NCI-H2029 treated with DMSO at 0.1 percent for 48 hours (cell line): ENCODE results near the gene MUL1.

Experiments used
- DNase-seq: peaks from one replicate; lab custom pipeline; 2025; lab: John Stamatoyannopoulos, UW

Gene MUL1

DNA sequence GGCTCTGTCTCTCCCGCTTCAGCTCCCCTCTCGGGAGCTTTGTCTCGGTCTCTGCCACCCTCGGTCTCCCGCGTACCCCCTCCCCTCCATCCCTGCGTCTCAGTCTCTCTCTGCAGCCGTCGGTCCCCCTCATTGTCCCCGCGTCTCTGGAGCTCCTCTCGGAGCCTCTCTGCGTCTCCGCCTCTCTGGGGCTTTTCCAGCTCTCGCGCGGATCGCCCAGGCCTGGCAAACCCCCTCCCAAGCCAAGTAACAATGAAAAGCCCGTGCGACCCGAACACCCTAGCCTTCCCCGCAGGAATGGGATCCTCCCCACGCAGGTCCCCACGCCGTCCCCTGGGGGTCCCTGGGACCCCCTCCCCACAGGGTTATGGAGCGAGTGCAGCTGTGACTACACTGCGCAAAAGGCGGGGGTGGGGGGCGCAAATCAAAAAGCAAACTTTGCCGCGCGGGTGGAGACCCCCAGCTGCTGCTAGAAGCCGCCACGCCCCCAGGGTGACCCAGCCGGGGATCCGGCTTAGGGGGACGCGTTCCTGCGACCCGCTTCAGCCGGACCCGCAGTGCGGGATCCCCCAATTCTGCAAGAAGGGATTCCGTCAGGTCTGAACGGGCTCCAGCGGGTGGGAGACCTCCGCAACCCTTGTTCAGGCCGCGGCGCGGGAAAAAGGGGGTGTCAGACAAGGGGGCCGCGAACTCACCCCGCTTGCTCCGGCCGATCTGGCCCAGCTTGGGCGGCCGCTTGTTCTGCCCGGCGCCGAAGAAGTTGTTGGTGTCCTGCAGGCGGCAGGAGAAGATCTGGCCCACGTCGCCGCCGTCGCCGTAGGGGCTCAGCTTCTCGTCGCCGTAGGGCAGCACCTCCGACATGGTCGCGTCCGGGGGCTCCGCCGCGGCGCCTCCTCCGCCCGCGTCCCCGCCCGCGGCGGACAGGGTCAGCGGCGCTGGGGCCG, 23.2 kb downstream of the MUL1 start:
- DNase-seq: no peak

DNA sequence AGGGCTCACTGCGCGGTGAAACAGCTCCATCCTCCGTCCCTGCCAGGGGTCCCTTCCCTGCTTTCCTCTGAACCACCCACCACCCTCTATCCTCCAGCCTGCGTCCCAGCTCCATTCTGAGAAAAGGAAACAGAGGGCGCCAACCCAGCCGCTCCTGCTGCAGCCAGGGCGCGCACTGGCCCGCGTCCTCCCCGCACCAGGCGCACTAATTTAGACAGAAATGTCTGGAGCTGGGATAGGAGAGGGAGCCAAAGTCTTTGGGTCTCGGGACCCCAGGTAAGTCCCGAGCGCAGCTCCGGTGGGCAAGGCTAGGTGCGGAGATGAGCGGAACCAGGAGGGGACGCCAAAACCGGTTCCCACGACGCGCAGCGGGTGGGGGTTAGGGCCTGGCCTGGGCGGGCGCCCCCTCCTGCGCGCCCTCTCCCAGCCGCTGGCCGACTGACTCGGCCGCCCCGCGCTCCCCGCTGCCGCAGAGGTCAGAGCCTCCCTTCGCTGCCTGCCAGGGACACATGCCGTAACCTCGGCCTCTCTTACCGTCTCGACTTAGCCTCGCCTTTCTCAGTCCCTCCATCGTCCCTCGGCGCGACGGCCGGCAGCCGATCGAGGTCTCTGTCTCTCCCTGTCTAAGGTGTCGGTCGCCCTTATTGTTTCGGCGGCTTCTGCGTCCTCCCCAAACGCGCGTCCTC, 24.0 kb downstream of the MUL1 start:
- no peak for DNase-seq

DNA sequence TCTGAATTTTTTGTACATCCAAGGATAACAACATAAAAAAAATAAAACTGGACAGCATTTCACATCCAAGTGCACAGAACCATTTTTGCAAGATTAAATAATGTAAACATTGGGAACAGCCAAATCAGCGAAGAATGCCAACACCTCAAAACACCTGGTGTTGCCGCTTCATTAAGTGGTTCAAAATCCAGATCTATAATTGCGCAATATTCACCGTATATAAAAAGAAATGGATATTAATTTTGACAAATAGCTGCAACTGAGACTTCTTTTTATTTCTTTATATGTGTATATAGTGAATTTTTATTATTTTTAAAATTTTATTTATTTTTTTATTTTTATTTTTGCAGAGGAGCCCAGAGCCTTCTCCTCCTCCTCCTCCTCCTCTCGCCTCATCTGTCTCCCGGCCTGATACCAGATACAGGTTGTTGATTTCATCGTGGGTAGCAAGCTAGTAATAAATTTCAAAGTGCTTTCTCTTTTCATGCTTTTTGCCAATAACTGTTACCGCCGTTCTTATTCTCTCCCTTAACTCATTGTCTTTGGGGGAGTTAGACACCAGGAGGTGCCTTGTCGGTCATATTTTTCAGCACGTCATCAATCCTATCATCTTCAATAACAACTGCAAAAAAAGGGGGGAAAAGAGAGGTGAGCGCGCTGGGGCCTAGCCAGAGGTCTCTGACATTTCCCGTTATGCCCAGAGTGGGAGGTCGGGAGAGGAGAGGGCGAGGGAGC, 24.7 kb downstream of the MUL1 start:
- no peak for DNase-seq

DNA sequence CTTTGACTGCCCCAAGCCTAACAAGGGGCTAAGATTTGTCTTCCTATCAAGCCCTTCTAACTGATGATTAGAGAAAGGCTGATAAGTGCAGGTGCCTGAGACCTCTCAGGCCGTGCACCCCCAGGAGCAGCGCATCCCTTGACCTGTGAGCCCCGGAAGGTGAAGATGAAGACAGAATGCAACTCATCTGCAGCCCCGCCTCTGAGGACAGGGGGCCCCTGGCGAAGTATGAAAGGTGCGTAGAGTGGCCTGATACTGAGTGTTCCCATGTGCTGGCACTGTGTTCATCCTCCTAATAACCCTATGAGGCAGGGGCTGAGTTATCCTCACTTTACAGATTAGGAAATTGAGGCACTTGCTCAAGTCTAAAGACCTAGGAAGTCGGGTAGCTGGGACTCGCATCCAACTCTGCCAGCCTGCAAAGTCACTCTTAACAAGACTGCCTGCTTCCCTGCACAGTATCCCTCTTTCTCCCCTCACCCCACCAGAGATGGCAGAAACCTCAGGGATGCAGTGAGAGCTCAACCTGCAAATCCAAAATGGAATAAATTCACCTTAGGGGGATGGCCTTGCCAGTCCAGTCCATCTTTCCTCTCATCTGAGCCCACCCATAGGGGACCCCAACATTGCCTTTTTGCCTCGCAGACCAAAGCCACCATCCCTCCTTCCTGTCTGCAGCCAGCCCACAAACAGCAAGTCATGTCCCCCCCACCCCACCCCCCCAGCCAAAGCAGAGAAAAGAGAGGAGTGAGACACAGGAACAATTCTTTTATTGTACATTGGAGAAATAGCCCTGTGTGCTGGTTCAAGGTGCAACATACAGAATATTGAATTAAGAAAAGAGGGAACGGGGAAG, 26.1 kb downstream of the MUL1 start:
- DNase-seq: no peak

DNA sequence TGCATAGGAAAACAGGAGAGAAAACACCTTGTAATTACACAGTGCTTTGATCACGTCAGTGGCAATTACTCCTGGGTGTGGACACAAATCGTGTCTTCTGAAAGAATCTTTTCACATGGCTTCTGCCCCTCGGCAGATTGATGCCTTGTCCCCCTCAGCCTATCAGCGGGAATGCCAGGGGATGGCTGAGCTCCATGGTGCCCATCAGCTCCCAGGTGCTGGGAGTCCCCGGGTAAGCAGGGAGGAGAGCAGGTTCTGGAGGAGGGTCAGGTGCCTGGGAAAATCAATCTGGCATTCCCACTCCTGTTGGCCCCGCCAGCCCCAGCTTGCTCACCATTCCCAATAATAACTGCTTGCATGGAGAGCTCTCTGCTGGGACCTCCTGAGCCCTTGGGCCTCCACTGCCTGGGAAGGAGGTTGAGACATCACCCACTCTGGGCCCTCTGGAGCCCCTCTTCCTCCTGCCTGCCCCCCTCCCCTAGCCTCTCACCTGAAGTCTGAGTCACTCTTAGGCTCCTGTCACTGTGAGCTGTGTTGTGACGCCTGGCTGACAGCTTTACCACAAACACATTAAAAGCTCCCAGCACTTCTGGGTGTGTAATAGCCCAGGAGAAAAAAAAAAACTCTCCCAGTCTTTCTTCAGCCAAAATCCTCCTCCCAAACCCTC, 26.9 kb downstream of the MUL1 start:
- DNase-seq: no peak

DNA sequence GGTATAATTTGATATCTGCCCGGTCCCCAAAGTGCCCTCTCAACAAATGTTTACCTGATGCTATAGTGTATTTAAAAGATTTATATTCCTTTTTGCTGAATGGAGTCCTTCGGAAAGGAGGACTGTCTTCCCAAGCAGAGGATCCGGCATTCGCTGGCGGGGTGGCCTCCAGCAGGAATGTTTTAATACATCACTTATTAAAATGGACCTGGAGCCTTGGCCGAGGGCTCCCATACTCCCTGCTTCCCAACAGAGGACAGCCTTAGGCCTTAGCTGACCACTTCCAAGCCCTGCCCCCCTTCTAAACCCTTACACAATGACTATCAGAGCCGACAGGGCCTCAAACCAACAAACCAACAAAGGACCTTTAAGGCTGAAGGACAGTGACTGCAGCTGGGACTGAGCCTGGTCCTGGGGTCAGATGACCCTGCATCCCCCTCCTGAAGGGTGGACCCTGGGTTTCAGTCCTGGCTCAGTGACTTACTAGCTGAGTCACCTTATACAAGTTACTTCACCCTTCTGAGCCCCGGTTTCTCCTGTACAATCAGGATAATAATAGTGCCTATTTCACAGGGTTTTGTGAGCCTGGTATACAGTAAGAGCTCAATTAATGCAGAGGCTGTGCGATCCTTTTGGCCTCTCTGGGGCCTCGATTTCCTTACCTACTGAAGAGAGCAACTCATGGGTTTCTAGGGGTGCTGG, 27.6 kb downstream of the MUL1 start:
- no peak for DNase-seq

DNA sequence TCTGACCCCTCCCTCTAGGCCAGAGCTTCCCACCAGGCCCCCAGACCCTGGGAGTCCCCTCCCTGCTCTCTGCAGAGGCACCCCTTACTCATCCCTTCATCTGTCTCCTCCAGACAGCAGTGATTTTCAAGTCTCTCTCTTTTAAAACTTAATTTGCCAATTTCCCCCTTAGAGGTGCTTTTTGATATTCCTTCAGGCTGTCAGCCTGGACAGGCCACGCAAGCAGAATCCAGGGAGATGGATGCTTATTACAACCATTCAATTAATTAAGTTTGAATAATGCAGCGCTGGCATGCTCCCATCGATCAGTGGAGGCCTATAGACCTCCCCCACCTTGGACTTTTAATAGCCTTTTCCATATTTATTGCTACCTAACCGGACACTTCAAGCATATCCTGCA, 28.1 kb downstream of the MUL1 start:
- DNase-seq: no peak

DNA sequence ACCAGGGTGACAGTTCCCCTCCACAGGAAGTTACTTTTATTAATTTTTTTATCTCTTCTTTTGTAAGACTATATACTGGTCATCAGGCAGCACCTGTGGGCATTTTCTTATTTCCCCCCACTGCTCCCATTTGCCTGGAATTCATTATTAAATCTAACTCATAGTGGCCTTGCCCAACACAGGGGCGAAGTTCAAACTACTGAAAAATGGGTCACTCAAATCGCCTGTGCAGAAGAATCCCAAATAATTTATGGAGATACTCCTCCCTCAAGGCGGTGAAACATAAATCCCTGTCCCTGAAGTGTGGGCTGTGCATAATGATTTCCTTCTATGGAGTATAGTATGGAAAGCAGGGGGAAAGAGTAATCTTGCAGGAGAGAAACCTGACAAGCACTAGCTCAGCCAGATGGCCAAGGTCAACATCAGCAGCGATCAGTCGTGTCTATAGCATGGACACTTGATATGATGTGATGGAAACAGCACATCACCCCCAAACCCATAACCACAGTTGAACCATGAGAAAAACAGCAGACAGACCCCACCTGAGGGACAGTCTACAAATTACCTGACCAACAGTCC, 29.8 kb downstream of the MUL1 start:
- no peak for DNase-seq

DNA sequence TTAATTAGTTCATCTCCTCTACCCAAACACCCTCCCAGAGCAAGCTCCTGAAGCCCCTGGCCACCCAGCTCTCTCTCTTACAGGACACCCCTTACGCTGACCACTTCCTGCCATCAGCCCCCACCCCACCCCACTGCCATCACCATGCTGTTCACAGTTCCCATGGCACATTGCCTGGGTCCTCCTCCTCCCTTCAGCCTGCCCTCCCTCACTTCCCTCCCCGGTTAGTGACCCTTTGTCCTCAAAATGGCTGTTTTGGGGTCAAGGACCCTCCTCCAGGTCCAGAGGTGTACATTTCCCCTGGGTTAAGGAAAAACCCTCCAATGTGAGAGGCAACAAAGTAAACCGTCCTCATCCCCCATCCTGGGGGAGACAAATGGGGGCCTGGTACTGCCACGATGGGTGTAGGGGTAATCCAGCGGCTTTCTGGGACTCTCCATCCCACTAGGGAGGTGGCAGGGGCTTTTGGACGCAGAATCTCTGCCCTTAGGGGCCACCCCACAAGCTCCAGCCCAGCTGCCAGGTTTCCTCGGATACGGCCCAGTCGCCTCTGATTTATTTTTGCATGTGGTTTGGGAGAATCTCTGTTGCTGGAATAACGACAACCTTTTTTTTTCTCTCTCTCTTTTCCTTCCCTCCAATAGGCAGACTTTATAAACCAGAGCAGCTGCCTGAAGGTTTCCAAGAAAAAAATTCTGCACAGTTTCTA, 30.4 kb downstream of the MUL1 start:
- DNase-seq: no peak

DNA sequence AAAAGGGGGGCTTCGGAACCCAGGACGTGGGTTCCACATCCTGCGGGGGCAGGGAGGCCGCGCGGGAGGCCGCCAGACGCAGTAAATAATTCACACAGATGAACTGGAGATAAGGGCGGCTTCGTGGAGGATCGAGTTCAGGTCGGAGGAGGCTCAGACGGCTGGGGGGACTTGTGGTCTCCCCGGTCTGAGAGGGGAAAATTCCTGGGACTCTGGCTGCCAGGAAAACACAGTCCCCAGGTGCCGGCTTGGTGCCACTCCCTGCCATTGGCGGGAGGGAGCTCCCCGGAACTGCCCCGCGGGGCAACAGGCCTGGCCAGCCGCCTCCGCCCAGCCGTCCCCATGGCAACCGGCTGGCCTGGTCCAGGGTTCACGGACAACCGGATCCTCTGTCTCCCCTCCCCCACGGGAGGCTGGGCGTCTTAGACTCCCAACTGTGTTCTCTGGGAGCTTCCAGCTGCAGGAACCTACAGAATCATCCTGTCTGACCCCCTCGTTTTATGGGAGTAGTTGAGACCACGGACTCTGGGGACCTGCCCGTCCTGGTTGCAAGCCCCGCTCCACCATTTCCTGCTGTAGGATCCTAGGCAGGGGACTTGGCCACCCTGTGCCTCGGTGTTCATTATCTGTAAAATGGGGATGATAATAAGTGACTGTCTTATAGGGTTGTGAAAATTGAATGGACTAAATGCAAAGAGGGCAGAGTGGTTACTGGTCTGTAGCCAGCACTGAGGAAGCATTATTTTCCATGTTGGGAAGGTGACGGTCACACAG, 31.5 kb downstream of the MUL1 start:
- no peak for DNase-seq

DNA sequence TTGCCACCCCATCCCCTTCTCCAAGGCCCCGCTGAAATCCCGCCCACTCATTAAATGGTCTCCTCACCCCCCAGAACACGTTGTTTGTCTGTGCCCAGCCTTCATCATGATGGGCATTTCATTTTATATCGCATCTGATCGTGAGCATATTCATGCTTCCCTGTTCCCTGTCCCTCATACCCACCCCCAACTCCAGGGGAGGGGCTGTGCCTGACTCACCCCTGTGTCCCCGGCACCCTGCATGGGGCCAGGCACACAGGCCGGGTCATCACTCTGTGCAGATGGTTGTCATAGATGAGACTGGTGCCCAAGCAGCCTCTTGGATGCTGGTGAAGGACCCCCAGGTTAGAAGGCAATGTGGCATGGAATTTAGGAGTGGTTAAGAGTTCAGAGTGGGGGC, 33.0 kb downstream of the MUL1 start:
- no peak for DNase-seq

DNA sequence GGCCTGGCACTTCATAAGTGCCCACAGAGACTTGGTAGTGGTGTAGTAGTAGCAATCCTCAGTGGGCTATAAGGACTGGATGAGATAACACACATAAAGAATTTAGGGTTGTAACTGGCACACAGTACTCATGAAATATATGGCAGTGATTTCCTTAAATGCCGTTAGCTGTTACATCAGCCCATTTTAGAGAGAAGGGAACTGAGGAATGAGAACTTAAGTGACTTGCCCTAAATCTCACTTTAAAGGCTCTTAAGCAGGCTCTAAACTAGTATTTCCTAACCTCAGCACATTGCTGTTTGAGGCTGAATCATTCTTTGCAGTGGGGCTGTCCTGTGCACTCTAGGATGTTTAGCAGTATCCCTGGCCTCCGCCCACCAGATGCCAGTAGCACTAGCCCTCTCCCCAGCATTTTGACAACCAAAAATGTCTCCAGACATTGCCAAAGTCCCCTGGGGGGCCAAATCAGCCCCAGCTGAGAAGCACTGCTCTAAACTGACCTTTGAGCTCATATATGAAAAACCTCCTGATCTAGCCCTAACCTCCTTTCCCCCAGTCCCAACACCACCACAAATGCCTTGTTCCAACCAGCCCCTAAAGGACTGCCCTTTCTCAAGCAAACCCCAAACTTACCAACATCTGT, 33.5 kb downstream of the MUL1 start:
- no peak for DNase-seq

DNA sequence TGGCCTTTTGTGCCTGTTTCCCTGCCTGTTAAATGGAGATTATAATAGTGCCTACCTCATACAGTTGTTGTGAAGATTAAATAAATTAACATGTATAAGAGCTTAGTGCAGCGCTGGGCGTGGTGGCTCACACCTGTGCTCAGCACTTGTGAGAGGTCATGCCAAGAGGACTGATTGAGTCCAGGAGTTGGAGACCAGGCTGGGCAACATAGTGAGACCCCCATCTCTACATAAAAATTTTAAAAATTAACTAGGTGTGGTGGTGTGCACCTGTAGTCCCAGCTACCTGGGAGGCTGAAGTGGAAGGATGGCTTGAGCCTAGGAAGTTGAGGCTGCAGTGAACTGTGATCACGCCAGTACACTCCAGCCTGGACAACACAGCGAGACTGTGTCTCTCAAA, 34.1 kb downstream of the MUL1 start:
- DNase-seq: no peak

DNA sequence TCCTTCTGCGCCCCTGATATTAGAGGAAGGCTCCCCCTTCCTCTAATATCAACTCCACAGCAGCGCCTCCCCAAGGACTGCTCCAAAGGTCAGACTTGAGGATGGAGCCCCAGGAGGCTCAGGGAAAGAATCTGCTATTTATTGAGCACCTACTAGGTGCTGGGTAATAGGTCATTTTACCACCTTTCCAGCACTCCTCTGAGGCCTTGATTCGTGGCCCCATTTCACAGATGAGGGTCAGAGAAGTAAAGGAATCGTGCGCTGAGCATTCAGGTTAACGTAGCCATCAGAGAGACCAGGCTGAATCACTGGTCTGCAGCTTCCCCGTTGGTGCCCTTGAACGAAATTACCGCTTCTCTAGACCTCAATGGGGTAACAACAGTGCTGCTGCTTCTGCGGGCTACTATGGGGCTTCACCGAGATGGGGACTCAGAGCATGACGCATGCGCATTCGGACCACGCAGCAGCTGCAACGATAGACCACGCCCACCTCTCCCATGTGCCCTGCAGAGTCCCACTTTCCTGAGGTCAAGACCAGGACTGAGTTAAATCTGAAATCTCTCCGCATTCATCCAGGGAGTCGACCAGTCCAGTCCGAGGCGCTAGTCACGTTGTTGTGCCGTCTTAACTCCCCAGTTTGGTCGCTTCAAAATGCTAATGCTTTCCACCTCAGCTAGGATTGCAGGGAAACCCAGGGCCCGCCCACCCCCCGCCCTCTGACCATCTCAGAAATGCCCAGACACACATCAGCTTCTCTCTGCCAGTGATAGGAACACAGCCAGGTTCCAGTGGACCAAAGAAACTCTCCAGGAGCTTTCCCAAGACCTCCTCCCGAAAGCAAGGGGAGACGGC, 34.9 kb downstream of the MUL1 start:
- no peak for DNase-seq

DNA sequence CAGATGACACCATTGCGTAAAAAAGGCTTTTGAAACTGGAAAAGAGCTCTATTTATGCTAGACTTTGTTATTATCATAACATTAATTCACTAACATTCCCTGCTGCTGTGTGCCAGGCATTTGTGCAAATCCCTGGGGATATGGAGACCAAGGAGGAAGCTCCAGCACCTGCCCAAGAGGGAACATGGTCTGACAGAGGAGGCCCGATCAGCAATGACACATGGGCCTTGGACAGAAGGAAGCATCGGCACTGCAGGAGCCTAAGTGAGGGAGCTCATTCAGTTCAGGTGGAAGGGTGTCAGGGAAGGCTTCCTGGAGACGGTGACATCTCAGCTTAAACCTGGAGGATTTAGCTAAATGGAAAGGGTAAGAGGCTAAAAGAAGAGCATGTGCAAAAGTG, 35.8 kb downstream of the MUL1 start:
- no peak for DNase-seq

DNA sequence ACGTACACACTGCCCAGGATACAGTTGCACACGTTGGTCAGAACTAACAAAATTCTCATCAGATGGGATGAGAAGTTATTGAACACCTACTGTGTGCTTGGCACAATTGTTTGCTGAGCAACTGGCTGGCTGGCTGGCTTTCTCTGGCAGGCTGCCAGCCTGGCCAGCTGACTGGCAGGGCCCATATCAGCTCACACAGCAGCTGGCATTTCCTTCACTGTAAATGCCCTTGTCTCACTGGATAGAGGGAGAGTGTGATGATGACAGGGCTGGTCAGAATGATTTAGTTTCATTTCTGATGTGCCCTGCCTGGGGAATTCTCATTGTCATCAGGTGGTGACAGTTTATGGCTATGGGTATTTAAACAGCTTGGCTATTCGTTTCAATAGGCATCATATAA, 37.8 kb downstream of the MUL1 start:
- DNase-seq: no peak

DNA sequence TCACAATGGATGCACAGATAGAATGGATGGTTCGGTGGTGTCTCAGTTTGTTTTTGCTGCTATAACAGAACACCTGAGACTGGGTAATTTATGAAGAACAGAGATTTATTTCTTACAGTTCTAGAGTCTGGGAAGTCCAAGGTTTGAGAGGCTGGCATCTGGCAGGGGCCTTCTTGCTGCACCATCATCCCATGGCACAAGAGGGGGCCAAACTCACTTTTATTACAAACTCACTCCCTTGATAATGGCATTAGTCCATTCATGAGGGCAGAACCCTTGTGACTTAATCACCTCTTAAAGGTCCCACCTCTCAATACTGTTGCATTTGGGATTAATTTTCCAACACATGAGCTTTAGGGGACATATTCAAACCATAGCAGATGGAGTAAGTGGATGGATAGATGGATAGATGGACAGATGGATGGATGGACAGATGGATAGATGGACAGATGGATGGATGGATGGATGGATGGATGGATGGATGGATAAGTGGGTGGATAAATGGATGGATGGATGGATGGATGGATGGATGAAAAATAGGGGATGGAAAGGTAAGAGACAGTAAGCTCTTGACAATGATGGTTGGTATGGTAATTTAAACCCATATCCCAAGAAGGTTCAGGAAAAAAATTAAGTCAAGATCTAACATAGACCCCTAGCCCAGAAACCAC, 38.4 kb downstream of the MUL1 start:
- no peak for DNase-seq
